Measurements from ENCODE around the gene HSP90AB1.

- TF ChIP-seq POLR2A (IDR thresholded peaks at IDR 0.05; ENCODE audit: low read length) (no peak), GATA1 (IDR thresholded peaks at IDR 0.05; ENCODE audit: low read depth, low read length) (no peak)
Measured at GRCh38 chr6:44272999-44273566, 26.2 kb downstream of the HSP90AB1 start.

Measured in erythroblast (primary cell).